ENCODE measurements around the gene KDM2B.

Gene KDM2B

GRCh38 chr12:121560392-121561008, 20.3 kb downstream of the KDM2B start:
- no peak for FAIRE-seq

GRCh38 chr12:121558956-121559355, 21.9 kb downstream of the KDM2B start:
- no peak for FAIRE-seq

- FAIRE-seq: no peak
These were observed 29.7 kb downstream of the KDM2B start for GRCh38 chr12:121550974-121551634.

- FAIRE-seq: no peak
These were observed 31.7 kb downstream of the KDM2B start for GRCh38 chr12:121549075-121549474.

- FAIRE-seq: no peak
These were observed 35.3 kb downstream of the KDM2B start for GRCh38 chr12:121545480-121545879.

- FAIRE-seq: no peak
These were observed 37.0 kb downstream of the KDM2B start for GRCh38 chr12:121543786-121544185.

- FAIRE-seq: no peak
These were observed 40.9 kb downstream of the KDM2B start for GRCh38 chr12:121539908-121540307.

- no peak for FAIRE-seq
These were observed 42.1 kb downstream of the KDM2B start for GRCh38 chr12:121538699-121539061.

GRCh38 chr12:121537814-121538698, 42.8 kb downstream of the KDM2B start:
- FAIRE-seq: no peak

- FAIRE-seq: no peak
These were observed 43.7 kb downstream of the KDM2B start for GRCh38 chr12:121536899-121537813.

- no peak for FAIRE-seq
These were observed 44.5 kb downstream of the KDM2B start for GRCh38 chr12:121536054-121536898.

- FAIRE-seq: no peak
These were observed 45.4 kb downstream of the KDM2B start for GRCh38 chr12:121535150-121536053.

GRCh38 chr12:121534495-121535148, 46.2 kb downstream of the KDM2B start:
- FAIRE-seq: no peak

- no peak for FAIRE-seq
These were observed 47.3 kb downstream of the KDM2B start for GRCh38 chr12:121533394-121534090.

GRCh38 chr12:121532503-121533393, 48.1 kb downstream of the KDM2B start:
- FAIRE-seq: no peak

GRCh38 chr12:121531356-121531750, 49.5 kb downstream of the KDM2B start:
- no peak for FAIRE-seq

GRCh38 chr12:121530600-121531355, 50.0 kb downstream of the KDM2B start:
- FAIRE-seq: no peak

- no peak for FAIRE-seq
These were observed 51.6 kb downstream of the KDM2B start for GRCh38 chr12:121529184-121529583.
